Calu3 (cell line): ENCODE results near the gene ACAD10. TPM values are rescaled to one million over a fixed set of nuclear protein-coding genes. Genes with fewer than 3 reads are reported as not detected.

Experiments used
- BruUV-seq: library from RNA; stranded (reverse); fragments of 400-500 nt; replicated peaks from 2 replicates; lab custom pipeline; 2021; lab: Mats Ljungman, UMichigan
- CTCF ChIA-PET: fragments of 300-600 bp; sonication (Branson Sonifier 250); formaldehyde crosslinking; loops from one replicate; lab custom pipeline; 2022; ENCODE audit warnings: antibody characterized with exemption; lab: Charles Lee
- DNase-seq: peaks from one replicate; pipeline ENCODE4 v3.0.0; 2022
- H3K27ac Mint-ChIP-seq: one replicate; pipeline ENCODE4 v1.8.0; 2022; ENCODE audit warnings: mixed read lengths; ENCODE audit not compliant: unreplicated experiment
- H3K27me3 Mint-ChIP-seq: one replicate; pipeline ENCODE4 v1.8.0; 2022; ENCODE audit warnings: mixed read lengths; ENCODE audit not compliant: unreplicated experiment
- H3K36me3 Mint-ChIP-seq: one replicate; pipeline ENCODE4 v1.8.0; 2022; ENCODE audit warnings: mild to moderate bottlenecking, moderate library complexity, mixed read lengths; ENCODE audit not compliant: insufficient read depth, unreplicated experiment
- H3K4me1 Mint-ChIP-seq: one replicate; pipeline ENCODE4 v1.8.0; 2022; ENCODE audit warnings: mild to moderate bottlenecking, low read depth, mixed read lengths; ENCODE audit not compliant: unreplicated experiment
- H3K4me3 Mint-ChIP-seq: one replicate; pipeline ENCODE4 v1.8.0; 2022; ENCODE audit warnings: mild to moderate bottlenecking, low read depth, moderate library complexity, mixed read lengths; ENCODE audit not compliant: unreplicated experiment
- H3K9me3 Mint-ChIP-seq: one replicate; pipeline ENCODE4 v1.8.0; 2022; ENCODE audit warnings: low read depth, mixed read lengths; ENCODE audit not compliant: unreplicated experiment
- intact Hi-C: fragments of 100-400 bp; cut with micrococcal nuclease; formaldehyde crosslinking; loops from one replicate; pipeline ENCODE4 v1.10.0; 2022; ENCODE audit not compliant: unreplicated experiment
- total RNA-seq: library from RNA; stranded (reverse); gene quantifications from 2 replicates; pipeline ENCODE4 v1.2.3, GENCODE V29; 2022
- TF ChIP-seq, protein P1 (sequence below): fragments of 200-600 bp; IDR thresholded peaks from one replicate; pipeline ENCODE4 v1.8.0; 2022; ENCODE audit warnings: antibody characterized with exemption; ENCODE audit not compliant: unreplicated experiment

Gene ACAD10
- total RNA-seq, 1 experiment from 2014 or later: 50.8 TPM

DNA sequence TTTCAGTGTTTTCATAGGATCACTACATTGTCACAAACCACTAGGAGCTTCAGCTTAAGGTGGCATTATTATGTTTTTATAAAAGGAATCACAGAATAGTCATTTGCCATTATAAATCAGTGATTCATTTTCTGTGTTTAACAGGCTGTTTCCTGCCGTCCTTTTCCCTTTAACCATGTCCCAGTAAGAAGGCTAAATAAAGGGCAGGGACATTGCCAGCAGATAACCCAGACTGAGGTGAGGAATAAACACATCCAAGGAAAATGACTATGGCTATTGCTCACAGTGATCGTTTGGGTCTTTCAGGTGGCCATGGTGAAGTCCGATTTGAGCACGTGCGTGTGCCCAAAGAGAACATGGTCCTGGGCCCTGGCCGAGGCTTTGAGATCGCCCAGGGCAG, 63.0 kb downstream of the ACAD10 start:
- TF ChIP-seq, protein P1, sequence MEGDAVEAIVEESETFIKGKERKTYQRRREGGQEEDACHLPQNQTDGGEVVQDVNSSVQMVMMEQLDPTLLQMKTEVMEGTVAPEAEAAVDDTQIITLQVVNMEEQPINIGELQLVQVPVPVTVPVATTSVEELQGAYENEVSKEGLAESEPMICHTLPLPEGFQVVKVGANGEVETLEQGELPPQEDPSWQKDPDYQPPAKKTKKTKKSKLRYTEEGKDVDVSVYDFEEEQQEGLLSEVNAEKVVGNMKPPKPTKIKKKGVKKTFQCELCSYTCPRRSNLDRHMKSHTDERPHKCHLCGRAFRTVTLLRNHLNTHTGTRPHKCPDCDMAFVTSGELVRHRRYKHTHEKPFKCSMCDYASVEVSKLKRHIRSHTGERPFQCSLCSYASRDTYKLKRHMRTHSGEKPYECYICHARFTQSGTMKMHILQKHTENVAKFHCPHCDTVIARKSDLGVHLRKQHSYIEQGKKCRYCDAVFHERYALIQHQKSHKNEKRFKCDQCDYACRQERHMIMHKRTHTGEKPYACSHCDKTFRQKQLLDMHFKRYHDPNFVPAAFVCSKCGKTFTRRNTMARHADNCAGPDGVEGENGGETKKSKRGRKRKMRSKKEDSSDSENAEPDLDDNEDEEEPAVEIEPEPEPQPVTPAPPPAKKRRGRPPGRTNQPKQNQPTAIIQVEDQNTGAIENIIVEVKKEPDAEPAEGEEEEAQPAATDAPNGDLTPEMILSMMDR: no peak
- Mint-ChIP-seq H3K9me3 (no peaks in the 10 kb centered on the region), H3K36me3 (peaks cover 20% of the 10 kb centered on the region), H3K27ac (no peak overlapping the region), H3K4me3 (no peak overlapping the region), H3K4me1 (no peaks in the 10 kb centered on the region), H3K27me3 (no peaks in the 10 kb centered on the region)
- DNase-seq: no peak
- CTCF ChIA-PET: no interaction called here
- BruUV-seq: no TSS peak
- intact Hi-C loops: no loop called here

DNA sequence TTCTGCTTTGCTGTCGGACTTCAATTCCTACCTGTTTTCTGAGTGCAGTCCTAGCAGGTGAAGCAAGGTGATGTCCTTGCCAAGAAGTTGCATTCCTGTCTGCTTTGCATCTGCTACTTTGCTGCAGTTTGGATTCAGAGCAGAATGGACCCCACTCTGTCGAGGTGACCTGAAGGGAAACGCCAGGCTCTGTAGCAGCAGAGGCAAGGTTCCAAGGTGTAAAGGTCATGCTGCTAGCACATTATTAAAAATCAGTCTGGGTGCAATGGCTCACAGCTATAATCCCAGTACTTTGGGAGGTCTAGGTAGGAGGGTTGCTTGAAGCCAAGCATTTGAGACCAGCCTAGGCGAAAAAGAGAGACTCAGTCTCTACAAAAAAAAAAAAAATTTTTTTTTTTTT, 63.5 kb downstream of the ACAD10 start:
- CTCF ChIA-PET: no interaction called here
- intact Hi-C loops: no loop called here
- Mint-ChIP-seq H3K4me1 (no peaks in the 10 kb centered on the region), H3K27ac (no peak overlapping the region), H3K27me3 (no peaks in the 10 kb centered on the region), H3K36me3 (peaks cover 20% of the 10 kb centered on the region), H3K4me3 (no peak overlapping the region), H3K9me3 (no peaks in the 10 kb centered on the region)
- TF ChIP-seq, protein P1: no peak
- no TSS peak for BruUV-seq
- no peak for DNase-seq

DNA sequence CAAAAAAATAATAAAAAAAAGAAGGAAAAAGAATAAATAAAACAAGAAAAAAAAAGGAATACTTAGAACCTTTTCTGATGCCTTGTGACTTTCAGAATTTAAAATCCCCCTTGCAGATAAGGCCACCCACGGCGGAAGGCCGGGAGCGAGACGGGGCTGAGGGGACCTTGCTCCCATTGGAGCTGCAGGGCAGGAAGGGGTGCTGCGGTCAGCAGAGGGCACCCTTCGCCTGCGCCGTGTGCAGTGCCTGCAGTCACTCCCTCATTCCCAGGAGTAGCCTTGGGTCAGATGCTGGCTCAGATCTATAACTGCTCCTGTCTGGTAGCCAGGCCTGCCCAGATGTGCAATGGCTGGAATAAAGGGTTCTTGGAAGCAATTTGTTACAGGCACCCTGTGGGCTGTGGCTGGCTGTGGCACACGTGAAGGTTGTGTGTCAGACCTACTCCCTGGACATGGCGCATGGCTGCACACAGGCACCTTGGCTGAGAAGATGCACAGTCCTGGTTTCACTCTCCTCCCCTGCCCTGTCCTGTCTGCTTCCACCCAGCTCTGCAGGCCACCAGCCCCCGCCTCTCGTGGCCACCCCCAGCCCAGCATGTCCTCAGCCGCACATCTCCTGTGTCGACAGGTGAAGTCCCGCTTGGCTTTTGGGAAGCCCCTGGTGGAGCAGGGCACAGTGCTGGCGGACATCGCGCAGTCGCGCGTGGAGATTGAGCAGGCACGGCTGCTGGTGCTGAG, 67.5 kb downstream of the ACAD10 start:
- peak; percentile 72 for DNase-seq
- no TSS peak for BruUV-seq
- TF ChIP-seq, protein P1: peak; percentile 80
- peaks cover 5% of the 10 kb centered on the region for H3K36me3 Mint-ChIP-seq
- no peak overlapping the region for H3K4me3 Mint-ChIP-seq
- no peaks in the 10 kb centered on the region for H3K27me3 Mint-ChIP-seq
- H3K9me3 Mint-ChIP-seq: no peaks in the 10 kb centered on the region
- intact Hi-C loops: loop anchor here (1.0 kb wide), 1 partner anchor 60 kb away; no protein-coding TSS in a partner anchor
- CTCF ChIA-PET: interaction anchor here (0.9 to 3.0 kb wide), 3 partner anchors 24 to 63 kb away, joined by 3 to 45 read pairs (median 4); no protein-coding TSS in a partner anchor
- no peak overlapping the region for H3K27ac Mint-ChIP-seq
- no peaks in the 10 kb centered on the region for H3K4me1 Mint-ChIP-seq

DNA sequence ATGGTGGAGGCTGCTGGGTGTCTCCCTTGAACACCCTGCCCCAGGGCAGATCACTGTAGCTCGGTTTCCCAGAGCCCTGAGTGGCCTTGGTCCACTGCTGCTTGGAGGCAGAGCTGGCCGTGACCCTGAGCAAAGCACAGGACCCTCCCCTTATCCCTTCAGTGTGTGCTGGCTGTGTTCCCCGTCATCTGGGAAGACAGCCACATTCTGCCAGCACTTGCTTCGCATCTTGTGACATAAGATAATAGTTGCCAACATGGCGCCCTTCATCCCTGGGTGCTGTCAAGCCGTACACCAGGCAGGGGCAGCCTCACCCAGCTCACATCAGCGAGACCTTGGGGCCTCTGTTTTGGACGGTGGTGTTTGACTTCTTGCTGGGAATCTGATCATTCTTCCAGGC, 68.8 kb downstream of the ACAD10 start:
- H3K4me1 Mint-ChIP-seq: no peaks in the 10 kb centered on the region
- CTCF ChIA-PET: interaction anchor here (1.0 to 3.0 kb wide), 2 partner anchors 58 to 61 kb away, joined by 3 to 45 read pairs; no protein-coding TSS in a partner anchor
- H3K36me3 Mint-ChIP-seq: peaks cover 5% of the 10 kb centered on the region
- no peak overlapping the region for H3K27ac Mint-ChIP-seq
- no peaks in the 10 kb centered on the region for H3K9me3 Mint-ChIP-seq
- TF ChIP-seq, protein P1: no peak
- intact Hi-C loops: no loop called here
- BruUV-seq: no TSS peak
- H3K27me3 Mint-ChIP-seq: no peaks in the 10 kb centered on the region
- no peak overlapping the region for H3K4me3 Mint-ChIP-seq
- DNase-seq: no peak
